Activated CD4-positive, alpha-beta T cell treated with anti-CD3 and anti-CD28 coated beads for 36 hours (primary cell): ENCODE measurements around the gene JAG1. TPM values are rescaled to one million over a fixed set of nuclear protein-coding genes. Genes with fewer than 3 reads are reported as not detected.

Experiments used
- ATAC-seq: fragments of 200-7000 bp; cut with Tn5 transposase; one replicate; pipeline ENCODE4 v1.10.0; 2021; ENCODE audit warnings: mild to moderate bottlenecking, moderate library complexity
- CTCF ChIA-PET: fragments of 350-600 bp; sonication (Branson Sonifier 250); formaldehyde crosslinking; loops from one replicate; lab custom pipeline; 2021; ENCODE audit warnings: antibody characterized with exemption; lab: Charles Lee
- POLR2A ChIA-PET: fragments of 350-600 bp; sonication (Branson Sonifier 250); formaldehyde crosslinking; loops from one replicate; lab custom pipeline; 2021; ENCODE audit warnings: antibody characterized with exemption, inconsistent platforms; lab: Charles Lee
- DNase-seq: peaks from one replicate; pipeline ENCODE4 v3.0.0-alpha.2; 2020
- H3K27ac Mint-ChIP-seq: one replicate; pipeline ENCODE4 v1.8.0; 2021; ENCODE audit warnings: mixed read lengths
- H3K27me3 Mint-ChIP-seq: one replicate; pipeline ENCODE4 v1.8.0; 2021; ENCODE audit warnings: mixed read lengths
- H3K36me3 Mint-ChIP-seq: one replicate; pipeline ENCODE4 v1.8.0; 2021; ENCODE audit warnings: low read depth, mixed read lengths
- H3K4me1 Mint-ChIP-seq: one replicate; pipeline ENCODE4 v1.8.0; 2021; ENCODE audit warnings: mixed read lengths
- H3K4me3 Mint-ChIP-seq: one replicate; pipeline ENCODE4 v1.8.0; 2021; ENCODE audit warnings: mild to moderate bottlenecking, moderate library complexity, mixed read lengths
- H3K9me3 Mint-ChIP-seq: one replicate; pipeline ENCODE4 v1.8.0; 2021; ENCODE audit warnings: low read depth, mixed read lengths
- intact Hi-C, 2 experiments: fragments of 100-400 bp; cut with DNase I in 1 of 2; cut with micrococcal nuclease in 1 of 2; formaldehyde crosslinking; loops; one replicate each; pipeline versions ENCODE4 v1.14.2 to v1.15.1; 2022 to 2024; cut with DNase I, micrococcal nuclease
- total RNA-seq, 2 experiments: library from RNA; stranded (reverse); gene quantifications; one replicate each; pipeline ENCODE4 v1.2.3, GENCODE V29; 2021

JAG1 gene
- total RNA-seq, 2 experiments from 2014 or later = 0.30 to 0.44 TPM

DNA sequence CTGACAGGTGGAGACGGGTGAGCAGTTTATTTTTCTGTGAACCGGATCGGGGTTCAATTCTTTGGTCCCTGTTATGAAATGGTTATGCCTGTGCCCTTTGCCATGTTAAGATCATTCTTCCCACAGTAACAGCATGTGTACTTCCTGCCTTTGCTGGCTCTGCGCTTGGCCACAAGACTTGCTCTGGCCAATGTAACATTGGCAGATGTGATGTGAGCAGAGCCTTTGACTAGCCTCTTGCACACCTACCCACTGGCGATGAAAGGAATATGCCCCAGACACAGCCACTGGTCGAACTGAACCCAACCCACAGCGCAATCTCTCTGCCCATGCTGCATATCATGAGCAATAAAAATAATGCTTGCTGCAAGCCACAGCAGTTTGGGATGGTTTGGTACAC lies 31.9 kb downstream of the JAG1 start:
- ATAC-seq = no peak
- Mint-ChIP-seq H3K27ac (no peak overlapping the region), H3K36me3 (no peaks in the 10 kb centered on the region), H3K27me3 (no peaks in the 10 kb centered on the region), H3K9me3 (no peaks in the 10 kb centered on the region), H3K4me3 (no peak overlapping the region), H3K4me1 (no peaks in the 10 kb centered on the region)
- ChIA-PET CTCF (interaction anchor here (0.5 kb wide), 1 partner anchor 421 kb away, joined by 3 read pairs; no protein-coding TSS in a partner anchor), POLR2A (no interaction called here)
- no peak for DNase-seq
- intact Hi-C loops = no loop called here

DNA sequence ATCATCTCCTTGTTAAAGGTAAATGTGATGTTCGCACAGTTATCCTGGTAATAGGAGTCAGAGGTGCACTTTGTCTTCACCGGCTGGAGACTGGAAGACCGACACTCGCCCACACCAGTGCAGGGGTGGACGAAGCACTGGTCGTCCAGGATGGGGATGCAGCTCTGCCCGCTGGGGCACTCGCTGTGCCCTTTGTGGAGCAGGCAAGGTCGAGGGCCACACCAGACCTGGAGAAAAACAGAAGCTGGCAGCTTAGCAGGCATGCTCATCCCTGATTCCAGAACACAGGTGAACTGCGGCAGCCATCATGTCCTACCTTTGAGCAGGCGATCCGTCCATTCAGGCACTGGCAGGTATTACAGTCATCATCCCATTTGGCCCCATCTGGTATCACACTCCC lies 32.3 kb downstream of the JAG1 start:
- H3K27me3 Mint-ChIP-seq = no peaks in the 10 kb centered on the region
- no peak overlapping the region for H3K4me3 Mint-ChIP-seq
- no peaks in the 10 kb centered on the region for H3K4me1 Mint-ChIP-seq
- CTCF ChIA-PET = interaction anchor here (1.1 kb wide), 1 partner anchor 9 kb away, joined by 3 read pairs; no protein-coding TSS in a partner anchor
- DNase-seq (no peak), ATAC-seq (no peak)
- H3K36me3 Mint-ChIP-seq = no peaks in the 10 kb centered on the region
- intact Hi-C loops = no loop called here
- POLR2A ChIA-PET = no interaction called here
- no peaks in the 10 kb centered on the region for H3K9me3 Mint-ChIP-seq
- no peak overlapping the region for H3K27ac Mint-ChIP-seq

DNA sequence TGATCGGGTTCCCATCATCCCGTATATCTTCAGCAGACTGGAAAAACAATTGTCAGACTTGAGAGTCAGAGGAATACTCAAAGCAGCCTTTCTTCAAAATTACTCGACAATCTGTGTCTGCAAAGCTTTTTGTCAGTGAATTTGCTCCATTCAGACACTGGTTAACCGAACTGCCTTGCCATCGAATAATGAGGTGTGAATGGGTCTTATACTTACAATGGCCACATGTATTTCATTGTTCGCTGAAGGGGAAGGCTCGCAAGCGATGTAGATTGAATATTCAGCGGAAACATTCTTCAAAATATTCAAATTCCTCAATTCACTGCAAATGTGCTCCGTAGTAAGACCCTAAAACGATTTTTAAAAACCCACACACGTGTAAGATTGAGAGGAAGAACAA lies 32.9 kb downstream of the JAG1 start:
- ChIA-PET CTCF (interaction anchor here (0.7 to 1.1 kb wide), 2 partner anchors 10 to 145 kb away, joined by 3 read pairs; no protein-coding TSS in a partner anchor), POLR2A (no interaction called here)
- H3K27ac Mint-ChIP-seq = no peak overlapping the region
- no peaks in the 10 kb centered on the region for H3K36me3 Mint-ChIP-seq
- no peaks in the 10 kb centered on the region for H3K4me1 Mint-ChIP-seq
- no peak overlapping the region for H3K4me3 Mint-ChIP-seq
- intact Hi-C loops = no loop called here
- no peaks in the 10 kb centered on the region for H3K9me3 Mint-ChIP-seq
- no peak for DNase-seq
- H3K27me3 Mint-ChIP-seq = no peaks in the 10 kb centered on the region
- no peak for ATAC-seq

DNA sequence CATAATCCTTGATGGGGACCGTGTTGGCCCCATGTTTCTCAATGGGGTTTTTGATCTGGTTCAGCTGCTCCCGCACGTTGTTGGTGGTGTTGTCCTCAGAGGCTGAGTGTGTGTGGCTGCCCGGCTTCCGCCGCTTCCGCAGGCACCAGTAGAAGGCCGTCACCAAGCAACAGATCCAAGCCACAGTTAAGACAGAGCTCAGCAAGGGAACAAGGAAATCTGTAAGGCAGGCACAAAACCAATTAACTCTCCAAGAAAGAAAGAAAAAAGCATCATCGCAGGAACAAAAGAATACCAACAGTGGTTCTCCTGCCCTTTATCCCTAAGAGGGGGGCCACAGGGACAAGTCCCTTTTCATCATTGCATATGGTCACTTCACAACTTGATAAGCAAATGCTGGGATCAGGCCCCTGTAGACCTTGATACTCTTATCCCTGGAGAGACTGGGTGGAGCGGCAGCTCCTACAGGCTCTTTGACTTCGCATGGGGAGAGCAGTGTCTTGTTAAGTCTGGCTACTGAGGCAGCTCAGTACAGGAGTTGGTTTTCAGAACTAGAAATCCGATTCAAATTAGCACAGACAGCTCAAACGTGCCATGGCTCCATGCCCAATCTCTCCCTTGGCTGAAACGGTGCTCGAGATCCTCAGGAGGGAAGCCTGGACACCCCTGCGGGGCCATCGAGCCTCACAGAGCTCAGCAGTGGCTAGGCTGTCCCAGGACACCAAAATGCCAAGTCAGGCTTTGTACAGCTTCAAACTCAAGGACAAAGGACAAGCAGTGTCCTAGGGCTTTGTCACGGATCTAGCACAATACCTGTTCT lies 33.9 kb downstream of the JAG1 start:
- ChIA-PET POLR2A (no interaction called here), CTCF (no interaction called here)
- DNase-seq = no peak
- ATAC-seq = no peak
- Mint-ChIP-seq H3K9me3 (no peaks in the 10 kb centered on the region), H3K27me3 (no peaks in the 10 kb centered on the region), H3K36me3 (no peaks in the 10 kb centered on the region), H3K27ac (no peak overlapping the region), H3K4me3 (no peak overlapping the region), H3K4me1 (no peaks in the 10 kb centered on the region)
- intact Hi-C loops = no loop called here

DNA sequence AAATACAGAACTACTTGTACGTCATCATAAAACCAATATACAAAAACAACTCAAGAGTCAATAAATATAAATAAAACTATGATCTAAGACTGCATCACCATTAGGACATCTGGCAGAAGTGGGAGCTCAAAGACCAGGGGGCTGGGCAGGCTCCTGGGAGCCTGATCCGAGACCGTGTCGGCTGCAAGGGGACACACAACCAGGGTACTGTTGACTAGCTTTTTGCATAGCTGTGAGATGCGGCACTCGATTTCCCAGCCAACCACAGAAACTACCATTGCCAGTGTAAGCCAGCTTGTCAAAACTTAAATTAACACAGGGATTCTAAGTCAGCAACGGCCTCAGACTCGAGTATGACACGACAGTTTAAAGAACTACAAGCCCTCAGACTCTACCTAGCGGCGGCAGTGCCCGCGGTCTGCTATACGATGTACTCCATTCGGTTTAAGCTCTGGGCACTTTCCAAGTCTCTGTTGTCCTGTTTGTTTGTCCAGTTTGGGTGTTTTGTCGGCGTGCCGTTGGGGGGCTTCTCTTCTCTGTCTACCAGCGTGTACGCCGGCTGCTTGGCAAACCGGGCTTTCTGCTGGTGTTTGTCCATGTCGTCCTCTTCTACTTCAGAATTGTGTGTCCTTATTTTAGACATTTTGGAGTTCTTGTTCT lies 34.6 kb downstream of the JAG1 start:
- no peak overlapping the region for H3K27ac Mint-ChIP-seq
- ChIA-PET CTCF (no interaction called here), POLR2A (no interaction called here)
- intact Hi-C loops = no loop called here
- H3K4me1 Mint-ChIP-seq = no peaks in the 10 kb centered on the region
- no peaks in the 10 kb centered on the region for H3K36me3 Mint-ChIP-seq
- no peak for DNase-seq
- no peak overlapping the region for H3K4me3 Mint-ChIP-seq
- no peaks in the 10 kb centered on the region for H3K9me3 Mint-ChIP-seq
- no peak for ATAC-seq
- H3K27me3 Mint-ChIP-seq = no peaks in the 10 kb centered on the region

DNA sequence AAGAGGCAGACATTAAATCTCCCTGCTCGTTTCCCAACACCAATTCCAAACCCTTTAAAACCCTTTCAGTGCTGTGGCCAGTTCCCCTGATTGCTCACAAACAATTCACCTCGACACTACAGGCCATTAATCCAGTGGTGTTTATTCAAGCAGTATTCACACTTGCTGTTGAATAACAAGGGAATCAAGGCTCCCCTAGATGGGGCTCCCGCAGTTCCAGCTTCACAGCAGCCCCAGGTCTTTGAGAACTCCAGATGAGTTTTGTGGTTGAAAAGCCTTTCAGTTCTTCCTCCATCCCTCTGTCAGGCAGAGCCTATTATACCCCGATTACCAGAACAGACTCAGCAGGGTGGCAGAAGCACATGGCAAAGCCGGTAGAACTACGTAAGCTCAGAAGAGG lies 36.2 kb downstream of the JAG1 start:
- peaks cover 9% of the 10 kb centered on the region for H3K4me1 Mint-ChIP-seq
- POLR2A ChIA-PET = no interaction called here
- no peaks in the 10 kb centered on the region for H3K36me3 Mint-ChIP-seq
- intact Hi-C loops = no loop called here
- ATAC-seq (no peak), DNase-seq (no peak)
- no peaks in the 10 kb centered on the region for H3K27me3 Mint-ChIP-seq
- H3K27ac Mint-ChIP-seq = no peak overlapping the region
- H3K9me3 Mint-ChIP-seq = no peaks in the 10 kb centered on the region
- H3K4me3 Mint-ChIP-seq = no peak overlapping the region
- CTCF ChIA-PET = no interaction called here

DNA sequence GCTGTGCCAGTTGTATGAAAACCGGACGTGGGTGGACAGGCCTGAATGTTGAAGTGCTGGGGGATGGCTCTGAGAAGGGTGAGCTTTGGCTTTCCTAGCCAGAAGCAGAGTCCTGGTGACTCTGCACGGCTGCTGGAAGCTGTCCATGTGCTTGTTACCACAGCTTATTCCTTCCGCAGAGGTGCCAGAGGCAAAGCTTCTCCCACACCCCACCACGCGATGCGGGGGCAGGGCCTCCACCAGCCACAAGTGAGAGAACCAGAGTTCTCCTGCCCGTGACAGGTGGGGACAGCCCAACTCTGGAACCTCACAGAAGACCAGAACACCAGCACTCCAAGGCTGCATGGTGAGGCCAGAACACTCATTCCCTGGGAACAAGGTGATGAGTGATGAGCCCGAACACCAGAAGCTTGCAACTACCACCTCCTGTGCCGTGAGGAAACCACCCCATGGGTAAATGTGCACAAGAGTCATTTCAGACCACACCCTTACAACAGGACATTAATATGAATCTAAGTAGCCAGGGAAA lies 36.7 kb downstream of the JAG1 start:
- Mint-ChIP-seq H3K27ac (no peak overlapping the region), H3K27me3 (no peaks in the 10 kb centered on the region), H3K4me3 (no peak overlapping the region), H3K36me3 (no peaks in the 10 kb centered on the region), H3K9me3 (no peaks in the 10 kb centered on the region), H3K4me1 (peaks cover 9% of the 10 kb centered on the region)
- DNase-seq = no peak
- no peak for ATAC-seq
- intact Hi-C loops = no loop called here
- ChIA-PET POLR2A (no interaction called here), CTCF (interaction anchor here (0.8 kb wide), 1 partner anchor 526 kb away, joined by 3 read pairs; no protein-coding TSS in a partner anchor)

DNA sequence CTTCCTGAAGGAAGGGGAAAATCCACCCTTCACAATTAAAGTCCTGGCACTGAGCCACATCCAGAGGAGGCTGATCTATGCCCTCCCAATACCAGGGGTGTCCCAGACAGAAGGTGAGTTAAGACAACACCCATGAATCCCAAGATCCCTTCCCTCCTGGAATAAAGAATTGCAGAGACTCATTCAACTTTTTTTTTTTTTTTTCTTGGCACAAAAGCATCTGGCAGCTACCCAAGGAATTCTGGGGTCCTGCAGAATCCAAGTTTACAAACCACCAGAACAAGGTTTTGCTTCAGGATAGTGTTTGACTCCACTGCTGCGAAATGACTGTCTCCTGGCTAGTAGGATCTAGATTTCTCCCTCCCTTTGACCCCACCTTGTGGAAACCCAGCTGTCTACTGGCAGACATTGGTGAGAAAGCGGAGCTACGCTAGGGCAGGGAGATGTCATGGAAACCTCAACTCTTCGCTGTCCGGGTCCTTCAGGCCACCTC lies 37.4 kb downstream of the JAG1 start:
- ChIA-PET CTCF (interaction anchor here (0.6 to 0.8 kb wide), 2 partner anchors 337 to 527 kb away, joined by 3 read pairs; no protein-coding TSS in a partner anchor), POLR2A (no interaction called here)
- no peak for ATAC-seq
- Mint-ChIP-seq H3K9me3 (no peaks in the 10 kb centered on the region), H3K36me3 (no peaks in the 10 kb centered on the region), H3K4me3 (no peak overlapping the region), H3K27ac (no peak overlapping the region), H3K4me1 (peaks cover 9% of the 10 kb centered on the region), H3K27me3 (no peaks in the 10 kb centered on the region)
- DNase-seq = no peak
- intact Hi-C loops = no loop called here

DNA sequence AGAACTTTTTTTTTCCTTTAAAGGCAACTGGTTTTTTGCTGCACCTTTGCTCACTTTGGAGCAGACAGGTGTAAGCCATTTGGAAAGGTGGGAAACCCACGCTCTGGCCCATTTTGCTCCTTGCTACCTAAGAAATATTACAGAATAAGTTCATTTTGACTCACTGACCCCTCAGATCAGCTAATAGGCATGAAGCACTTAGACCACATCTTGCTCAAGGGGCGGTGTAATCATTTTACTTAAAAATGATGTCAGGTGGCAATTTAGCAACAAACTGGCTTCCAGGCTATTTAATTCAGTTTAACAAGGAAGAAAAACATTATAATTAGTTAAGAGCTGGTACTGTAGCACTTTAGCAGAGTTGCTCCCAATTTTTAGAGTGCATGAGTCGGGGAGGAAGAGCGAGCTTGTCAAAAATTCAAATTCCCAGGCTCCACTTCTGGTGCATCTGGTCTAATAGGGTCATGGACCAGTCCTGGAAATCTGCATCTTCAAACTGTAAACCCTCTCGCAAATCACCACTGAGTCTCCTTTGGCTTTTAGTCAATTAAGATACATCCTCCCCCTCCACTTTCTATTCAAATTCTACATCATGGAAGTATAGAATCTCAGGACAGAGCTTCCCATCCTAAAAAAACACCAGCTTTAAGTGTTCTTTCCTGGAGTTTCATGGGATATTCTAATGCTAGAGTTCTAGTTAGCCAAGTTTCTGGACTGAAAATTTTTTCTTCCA lies 38.2 kb downstream of the JAG1 start:
- ChIA-PET CTCF (interaction anchor here (0.6 kb wide), 1 partner anchor 337 kb away, joined by 3 read pairs; no protein-coding TSS in a partner anchor), POLR2A (no interaction called here)
- Mint-ChIP-seq H3K9me3 (no peaks in the 10 kb centered on the region), H3K27me3 (no peaks in the 10 kb centered on the region), H3K4me1 (peaks cover 9% of the 10 kb centered on the region), H3K4me3 (no peak overlapping the region), H3K27ac (no peak overlapping the region), H3K36me3 (no peaks in the 10 kb centered on the region)
- intact Hi-C loops = no loop called here
- ATAC-seq = no peak
- no peak for DNase-seq

DNA sequence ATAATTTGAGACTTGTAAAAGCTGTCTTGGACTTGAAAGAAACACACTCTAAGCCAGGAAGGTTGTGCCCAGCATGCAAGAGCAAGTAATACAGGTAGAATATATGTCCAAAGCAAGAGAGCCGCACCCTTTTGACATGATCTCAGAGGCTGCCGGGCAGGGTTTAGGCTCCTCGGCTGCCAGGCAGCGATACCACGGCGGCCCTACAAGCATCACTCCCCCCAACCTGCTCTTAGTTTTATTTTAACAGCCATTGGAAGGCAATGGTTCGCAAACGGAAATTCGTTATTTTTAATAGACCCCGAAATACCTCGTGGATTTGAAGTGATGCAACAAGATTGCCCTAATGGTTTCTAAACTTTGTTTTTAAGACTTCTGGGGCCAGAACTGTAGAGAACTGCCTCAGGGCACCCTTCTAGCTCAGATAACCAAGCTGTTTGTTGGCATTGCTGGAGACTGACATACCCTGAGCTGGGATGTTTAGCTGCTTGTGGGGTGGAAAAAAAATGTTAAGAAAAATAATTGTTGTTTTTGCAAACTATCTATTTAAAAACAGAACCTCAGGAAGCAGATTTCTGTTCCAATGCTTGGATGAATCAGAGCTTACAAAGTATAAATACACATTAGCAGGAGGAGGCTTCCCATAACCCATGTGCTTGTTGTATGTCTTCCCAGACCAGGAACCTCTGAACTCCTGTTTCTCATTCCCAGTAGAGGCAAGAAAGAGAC lies 39.0 kb downstream of the JAG1 start:
- ChIA-PET POLR2A (no interaction called here), CTCF (interaction anchor here (0.6 kb wide), 1 partner anchor 19 kb away, joined by 4 read pairs; no protein-coding TSS in a partner anchor)
- no peak overlapping the region for H3K4me3 Mint-ChIP-seq
- no peak overlapping the region for H3K27ac Mint-ChIP-seq
- H3K27me3 Mint-ChIP-seq = no peaks in the 10 kb centered on the region
- DNase-seq (no peak), ATAC-seq (no peak)
- H3K9me3 Mint-ChIP-seq = no peaks in the 10 kb centered on the region
- H3K4me1 Mint-ChIP-seq = peaks cover 9% of the 10 kb centered on the region
- H3K36me3 Mint-ChIP-seq = no peaks in the 10 kb centered on the region
- intact Hi-C loops = no loop called here

DNA sequence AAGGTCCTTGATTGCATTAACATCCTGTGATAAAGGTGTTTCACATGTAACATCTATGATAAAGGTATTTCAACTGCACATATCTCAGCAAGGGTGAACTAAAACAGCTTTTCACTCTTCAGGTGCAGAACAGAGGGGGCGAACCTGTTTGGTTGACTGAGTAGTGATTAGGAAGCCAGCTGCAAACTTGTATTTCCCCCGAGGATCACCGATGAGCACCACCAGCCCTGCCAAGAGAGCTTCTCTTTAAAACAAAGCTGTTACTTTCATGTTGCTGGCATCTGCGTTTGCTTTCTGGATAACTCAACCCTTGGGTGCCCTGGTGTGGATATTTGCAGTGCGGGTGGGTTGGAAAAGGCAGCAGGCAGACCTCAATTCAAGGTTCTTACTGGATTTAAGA lies 39.6 kb downstream of the JAG1 start:
- intact Hi-C loops = no loop called here
- no peak for DNase-seq
- ChIA-PET POLR2A (no interaction called here), CTCF (no interaction called here)
- H3K36me3 Mint-ChIP-seq = no peaks in the 10 kb centered on the region
- ATAC-seq = no peak
- no peak overlapping the region for H3K27ac Mint-ChIP-seq
- H3K4me3 Mint-ChIP-seq = no peak overlapping the region
- no peaks in the 10 kb centered on the region for H3K9me3 Mint-ChIP-seq
- H3K27me3 Mint-ChIP-seq = no peaks in the 10 kb centered on the region
- peaks cover 9% of the 10 kb centered on the region for H3K4me1 Mint-ChIP-seq
